ENCODE measurements around the gene NRROS.
A peak's percentile ranks its signal among the peaks of the same experiment; 100 is the strongest.

Gene NRROS

DNA sequence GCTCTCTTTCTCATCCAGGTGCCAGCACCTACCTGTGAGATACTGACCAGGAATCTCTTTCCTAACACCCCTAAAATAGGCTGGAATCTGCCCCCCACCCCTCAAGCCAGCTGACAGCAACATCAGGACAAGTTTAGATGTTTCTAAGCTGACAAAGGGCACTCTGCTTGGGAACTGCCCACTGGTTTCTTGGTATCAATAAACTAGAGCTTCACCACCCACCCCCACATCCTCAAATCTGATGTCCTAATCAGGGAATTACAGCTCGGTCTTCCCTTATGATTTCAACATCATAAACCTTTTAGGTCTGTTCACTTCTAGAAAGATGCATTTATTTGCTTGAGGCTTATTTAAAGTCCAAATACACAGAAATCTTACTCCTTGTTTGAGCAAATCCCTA is 37.9 kb downstream of the NRROS start:
- no peak for DNase-seq (ENCODE audit: low read depth in 2 of 2, low spot score in 1 of 2)

DNA sequence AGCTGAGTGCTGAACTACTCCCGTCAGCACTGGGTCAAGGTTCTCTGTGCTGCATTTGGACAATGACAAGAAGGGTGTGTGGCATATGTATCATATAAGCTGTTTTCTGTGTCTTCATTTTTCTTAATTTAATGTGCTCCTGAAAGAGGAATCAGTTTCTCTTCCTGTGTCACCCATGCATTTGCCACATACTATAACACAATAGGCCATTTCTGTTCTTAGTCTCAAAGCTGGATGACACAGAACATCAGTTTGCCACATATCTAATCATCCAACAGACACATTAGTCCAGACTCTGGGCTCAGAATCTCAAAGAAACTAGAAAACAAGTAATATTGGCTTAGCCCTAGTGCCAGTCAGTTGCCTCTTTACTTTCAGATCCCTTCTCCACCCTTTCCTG is 38.4 kb downstream of the NRROS start:
- DNase-seq (ENCODE audit: low read depth in 2 of 2, low spot score in 1 of 2), result no peak

DNA sequence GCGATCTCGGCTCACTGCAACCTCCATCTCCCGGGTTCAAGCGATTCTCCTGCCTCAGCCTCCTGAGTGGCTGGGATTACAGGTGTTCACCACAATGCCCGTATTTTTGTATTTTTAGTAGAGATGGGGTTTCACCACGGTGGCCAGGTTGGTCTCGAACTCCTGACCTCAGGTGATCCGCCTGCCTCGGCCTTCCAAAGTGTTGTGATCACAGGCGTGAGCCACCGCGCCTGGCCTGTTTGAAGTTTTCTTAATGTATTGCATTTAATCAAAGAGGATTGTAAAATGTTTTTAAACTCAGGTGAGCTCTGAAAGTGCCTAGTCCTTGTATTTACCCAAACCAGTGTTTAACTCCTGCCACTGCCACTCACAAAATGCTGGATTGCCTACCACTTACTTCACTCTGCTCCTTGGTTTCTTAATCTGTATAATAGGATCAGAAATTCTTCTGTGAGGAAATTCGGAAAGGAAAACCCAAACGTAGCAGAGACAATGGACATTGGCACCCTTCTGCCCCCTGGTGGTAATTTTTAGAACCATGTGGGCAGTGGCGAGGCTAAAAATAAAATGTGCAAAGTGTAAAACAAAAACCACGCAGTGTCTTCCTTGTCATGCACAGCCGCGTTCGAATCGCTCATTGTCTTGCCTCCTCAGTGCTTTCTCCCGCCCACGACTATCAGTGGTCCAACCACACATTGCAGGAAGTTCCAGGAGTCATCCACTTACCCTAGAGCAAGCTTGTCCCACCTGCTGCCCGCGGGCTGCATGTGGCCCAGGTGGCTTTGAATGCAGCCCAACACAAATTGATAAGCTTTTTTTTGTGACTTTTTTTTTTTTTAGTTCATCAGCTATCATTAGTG is 45.3 kb downstream of the NRROS start:
- DNase-seq (ENCODE audit: low read depth in 2 of 2, low spot score in 1 of 2), result peak; percentile 42 to 43

DNA sequence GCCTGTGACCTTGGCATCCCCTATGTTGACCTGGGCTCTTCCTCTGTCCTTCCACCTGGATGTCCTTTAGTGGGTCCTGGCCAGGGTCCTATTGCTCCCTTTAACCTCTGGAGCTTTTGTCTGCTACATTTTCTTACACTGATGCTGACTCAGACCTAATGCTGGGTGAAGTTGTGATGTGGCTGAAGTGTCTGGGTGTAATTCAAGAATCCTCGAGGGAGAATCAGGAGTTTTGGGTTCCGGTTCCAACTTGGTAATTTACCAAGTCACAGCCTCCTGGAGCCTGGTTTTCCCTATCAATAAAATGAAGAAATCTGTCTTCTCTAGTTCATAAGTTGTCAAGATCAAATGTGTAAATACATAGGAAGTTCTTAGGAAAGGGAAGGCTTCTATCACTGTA is 46.9 kb downstream of the NRROS start:
- DNase-seq (ENCODE audit: low read depth in 2 of 2, low spot score in 1 of 2), result no peak

DNA sequence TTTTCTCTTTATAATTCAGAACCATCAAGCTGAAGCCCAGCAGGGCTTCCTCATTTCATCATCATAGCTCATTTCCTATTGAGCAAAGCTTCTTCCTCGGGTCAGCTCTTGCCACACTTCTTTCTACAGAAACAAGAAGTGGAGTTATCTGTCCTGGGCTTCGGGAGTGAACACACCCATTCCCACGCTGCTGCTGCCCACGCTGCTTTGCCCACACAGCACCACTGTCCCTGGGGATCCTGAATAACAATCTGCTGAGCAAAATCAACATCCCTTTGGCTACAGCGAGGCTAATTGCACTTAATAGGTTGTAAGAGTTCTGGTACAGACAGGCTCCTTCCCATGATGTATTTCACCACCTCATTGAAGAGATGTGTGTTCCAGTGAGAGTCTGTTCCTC is 48.9 kb downstream of the NRROS start:
- no peak for DNase-seq (ENCODE audit: low read depth in 2 of 2, low spot score in 1 of 2)

DNA sequence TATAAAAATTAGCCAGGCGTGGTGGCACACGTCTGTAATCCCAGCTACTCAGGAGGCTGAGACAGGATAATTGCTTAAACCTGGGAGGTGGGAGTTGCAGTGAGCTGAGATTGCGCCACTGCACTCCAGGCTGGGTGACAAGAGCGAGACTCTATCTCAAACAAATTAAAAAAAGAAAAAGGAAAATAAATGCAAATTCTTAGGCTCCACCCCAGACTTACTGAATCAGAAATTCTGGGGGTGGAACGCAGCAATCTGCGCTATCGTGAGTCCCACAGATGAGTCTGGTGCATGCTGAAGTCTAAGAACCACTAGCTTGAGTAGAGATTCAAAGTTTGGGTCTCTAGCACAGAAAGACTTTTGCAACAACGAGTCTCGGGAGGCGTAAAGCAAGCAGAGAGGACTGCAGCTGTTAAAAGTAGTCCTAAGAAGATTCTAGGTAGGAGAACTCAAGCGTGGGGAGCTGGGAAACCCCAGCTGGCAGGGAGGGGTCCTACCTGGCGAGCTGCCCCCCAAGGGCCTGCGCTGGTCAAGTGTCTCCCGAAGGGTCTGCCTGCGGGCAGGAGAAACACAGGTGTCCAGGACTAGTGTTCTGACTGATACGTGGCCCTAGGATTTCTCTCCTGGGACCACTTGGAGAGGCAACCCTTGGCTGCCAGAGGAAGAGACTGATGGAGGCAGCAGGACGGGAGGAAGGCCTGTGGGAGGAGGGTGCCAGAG is 50.6 kb downstream of the NRROS start:
- DNase-seq (ENCODE audit: low read depth in 2 of 2, low spot score in 1 of 2), result no peak

DNA sequence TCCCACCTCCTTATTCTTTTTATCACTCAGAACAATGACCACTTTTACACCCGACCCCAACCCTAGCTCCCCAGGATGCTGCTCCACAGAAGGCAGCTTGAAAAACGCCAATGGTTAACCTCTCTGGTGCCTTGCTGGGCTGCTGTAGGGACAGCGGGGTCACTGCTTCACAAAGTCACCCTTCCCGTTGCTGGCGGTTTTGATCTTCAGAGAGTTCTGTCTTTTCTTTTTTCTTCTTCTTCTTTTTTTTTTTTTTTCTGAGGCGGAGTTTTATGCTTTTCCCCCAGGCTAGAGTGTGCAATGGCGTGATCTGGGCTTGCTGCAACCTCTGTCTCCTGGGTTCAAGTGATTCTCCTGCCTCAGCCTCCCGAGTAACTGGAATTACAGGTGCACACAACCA is 51.9 kb downstream of the NRROS start:
- DNase-seq (ENCODE audit: low read depth in 2 of 2, low spot score in 1 of 2), result no peak

DNA sequence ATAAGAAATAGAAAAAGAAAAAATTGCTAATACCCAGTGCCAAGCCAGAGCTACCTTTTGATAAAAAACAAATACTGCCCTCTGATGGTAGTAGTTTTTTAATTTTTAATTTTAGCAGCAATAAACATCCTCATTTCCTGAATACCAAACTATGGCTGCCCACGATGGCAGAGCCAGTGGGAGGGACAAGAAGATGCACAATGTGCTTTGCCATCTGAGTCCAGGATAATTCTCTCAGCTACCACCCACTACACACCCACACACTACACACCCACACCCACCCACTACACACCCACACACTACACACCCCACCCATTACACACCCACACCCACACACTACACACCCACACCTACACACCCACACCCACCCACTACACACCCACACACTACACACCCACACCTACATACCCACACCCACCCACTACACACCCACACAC is 54.7 kb downstream of the NRROS start:
- no peak for DNase-seq (ENCODE audit: low read depth in 2 of 2, low spot score in 1 of 2)

DNA sequence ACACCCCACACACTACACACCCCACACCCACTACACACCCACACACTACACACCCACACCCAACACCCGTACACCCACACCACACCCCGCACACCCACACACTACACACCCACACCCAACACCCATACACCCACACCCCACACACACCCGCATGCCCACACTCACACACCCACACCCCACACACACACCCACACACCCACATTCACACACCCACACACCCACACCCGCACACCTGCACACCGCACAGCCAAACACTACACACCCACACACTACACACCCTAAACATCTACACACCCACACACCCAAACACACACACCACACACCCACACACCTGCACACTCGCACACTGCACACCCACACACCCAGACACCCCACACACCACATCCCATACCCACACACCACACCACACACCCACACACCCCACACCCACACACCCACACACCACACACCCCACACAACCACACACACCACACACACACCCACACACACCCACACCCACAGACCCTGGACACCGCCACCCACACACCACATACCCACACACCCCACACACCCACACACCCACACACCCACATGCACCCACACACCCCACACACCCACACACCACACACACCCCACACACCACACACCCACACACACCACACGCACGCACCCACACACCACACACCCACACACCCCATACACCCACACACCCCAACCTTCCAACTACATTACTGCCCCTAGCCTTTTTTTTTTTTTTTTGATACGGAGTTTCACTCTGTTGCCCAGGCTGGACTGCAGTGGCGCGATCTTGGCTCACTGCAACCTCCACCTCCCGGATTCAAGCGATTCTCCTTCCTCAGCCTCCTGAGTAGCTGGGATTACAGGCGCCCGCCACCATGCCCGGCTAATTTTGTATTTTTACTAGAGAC is 55.7 kb downstream of the NRROS start:
- peak; percentile 4 to 5 for DNase-seq (ENCODE audit: low read depth in 2 of 2, low spot score in 1 of 2)

DNA sequence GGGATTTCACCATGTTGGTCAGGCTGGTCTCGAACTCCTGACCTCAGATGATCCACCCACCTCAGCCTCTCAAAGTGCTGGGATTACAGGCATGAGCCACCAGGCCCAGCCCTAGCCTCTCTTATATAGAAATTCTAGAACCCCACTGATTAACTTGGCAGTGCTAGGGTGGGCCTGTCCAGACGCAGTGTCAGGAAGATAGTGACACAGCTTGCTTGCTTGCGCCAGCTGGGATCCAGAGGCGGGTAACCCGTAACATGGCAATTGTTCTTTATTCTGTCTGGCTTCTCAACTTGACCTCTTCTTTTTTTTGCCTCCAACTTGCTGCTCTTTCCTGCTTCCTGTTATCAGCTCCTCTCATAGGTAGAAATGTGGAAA is 56.3 kb downstream of the NRROS start:
- no peak for DNase-seq (ENCODE audit: low read depth in 2 of 2, low spot score in 1 of 2)

DNA sequence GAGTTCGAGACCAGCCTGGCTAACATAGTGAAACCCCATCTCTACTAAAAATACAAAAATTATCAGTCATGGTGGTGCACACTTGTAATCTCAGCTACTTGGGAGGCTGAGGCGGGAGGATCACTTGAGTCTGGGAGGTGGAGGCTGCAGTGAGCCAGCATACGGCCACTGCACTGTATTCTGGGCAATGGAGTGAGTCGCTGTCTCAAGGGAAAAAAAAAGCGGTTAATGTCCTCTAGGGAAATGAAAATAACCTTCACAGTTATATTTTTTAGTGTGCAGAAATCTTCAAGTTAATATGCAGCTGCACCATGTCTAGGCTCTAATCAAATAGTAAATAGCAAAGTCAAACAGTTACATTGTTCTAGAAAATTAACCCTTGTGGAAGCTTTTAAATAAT is 57.8 kb downstream of the NRROS start:
- DNase-seq (ENCODE audit: low read depth in 2 of 2, low spot score in 1 of 2), result no peak

DNA sequence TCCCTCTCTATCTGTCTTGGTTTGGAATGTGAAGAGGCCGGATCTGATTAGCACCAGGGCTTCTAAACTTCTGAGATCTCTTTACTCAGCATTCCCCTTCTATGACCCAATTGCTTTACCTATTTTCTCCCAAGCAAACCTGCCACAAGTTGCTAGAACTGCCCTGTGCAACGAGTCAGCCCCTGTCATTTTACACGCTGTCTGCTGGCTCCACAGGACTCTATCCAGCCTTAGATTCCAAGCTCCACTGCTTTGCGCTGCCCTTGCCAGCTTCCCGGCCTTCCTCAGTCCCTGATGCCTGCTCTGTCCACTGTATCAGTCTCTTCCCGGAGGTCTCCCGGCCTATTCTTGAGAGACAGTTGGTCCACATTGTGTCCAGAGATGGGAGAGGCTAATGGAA is 60.3 kb downstream of the NRROS start:
- no peak for DNase-seq (ENCODE audit: low read depth in 2 of 2, low spot score in 1 of 2)

DNA sequence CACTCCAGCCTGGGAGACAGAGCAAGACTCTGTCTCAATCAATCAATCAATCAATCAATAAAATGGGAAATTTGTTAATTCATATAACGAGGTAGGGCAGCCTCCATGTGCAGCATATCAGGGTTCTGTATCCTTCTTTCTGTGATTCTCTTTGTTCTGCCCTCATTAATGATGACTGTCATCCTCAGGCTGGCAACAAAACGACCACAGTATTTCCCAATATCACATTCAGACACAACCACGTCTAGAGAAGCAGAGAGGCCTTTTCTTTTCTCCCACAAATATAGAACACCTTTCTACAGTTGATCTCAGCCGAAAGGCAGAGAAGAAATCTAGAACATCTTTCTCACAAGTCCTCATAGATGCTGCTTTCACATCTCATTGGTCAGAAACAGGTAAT is 61.3 kb downstream of the NRROS start:
- no peak for DNase-seq (ENCODE audit: low read depth in 2 of 2, low spot score in 1 of 2)

DNA sequence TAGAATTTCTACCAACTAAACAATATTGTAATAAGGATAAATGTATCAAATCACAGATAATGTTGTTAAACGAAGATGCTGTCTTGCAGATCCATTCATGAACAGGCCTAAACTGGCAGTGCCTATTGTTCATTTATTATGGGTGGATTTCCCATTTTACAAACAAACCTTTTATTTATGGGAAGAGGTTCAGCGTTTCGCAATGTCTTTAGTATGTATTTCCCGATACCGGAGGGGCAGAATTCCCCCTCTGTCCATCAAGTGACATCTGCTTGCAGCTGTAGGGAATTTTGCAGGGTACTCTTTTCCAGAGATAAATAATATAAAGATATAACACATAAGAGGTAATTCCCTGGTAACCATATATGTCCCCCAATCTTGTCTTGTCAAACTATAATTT is 66.8 kb downstream of the NRROS start:
- no peak for DNase-seq (ENCODE audit: low read depth in 2 of 2, low spot score in 1 of 2)

DNA sequence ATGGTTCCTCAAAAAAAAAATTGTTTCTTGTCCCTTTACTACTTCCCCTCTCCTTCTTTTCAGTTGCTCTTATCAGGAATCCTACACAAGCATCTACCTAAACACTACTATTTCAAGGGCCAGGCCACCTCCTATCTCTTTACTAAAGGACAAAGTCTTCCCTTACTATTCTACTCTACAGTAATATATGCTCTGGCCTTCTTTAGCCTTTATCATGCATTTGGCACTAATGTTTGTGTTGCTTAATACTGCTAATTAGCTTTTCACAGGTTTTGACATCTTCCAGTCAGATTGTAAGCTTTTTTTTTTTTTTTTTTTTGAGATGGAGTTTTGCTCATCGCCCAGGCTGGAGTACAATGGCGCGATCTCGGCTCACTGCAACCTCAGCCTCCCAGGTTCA is 67.2 kb downstream of the NRROS start:
- DNase-seq (ENCODE audit: low read depth in 2 of 2, low spot score in 1 of 2), result no peak

DNA sequence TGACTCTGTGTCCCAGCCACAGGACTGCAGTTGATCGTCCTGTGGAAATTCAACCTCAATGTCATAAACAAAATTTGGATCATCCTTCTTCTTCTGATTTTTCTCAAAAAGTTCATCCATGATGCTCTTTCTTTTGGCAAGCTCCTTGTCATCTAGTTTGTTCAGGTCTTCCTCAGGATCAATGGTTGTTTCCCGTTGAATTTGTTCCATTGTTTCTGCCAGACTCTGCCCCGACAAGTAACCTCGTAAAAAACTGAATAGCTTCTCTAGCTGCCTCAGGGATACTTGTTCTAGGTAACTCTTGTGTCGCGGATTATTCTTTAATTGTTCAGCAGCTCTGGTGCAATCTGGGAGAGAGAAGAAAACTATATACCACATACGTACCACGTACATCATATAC is 68.1 kb downstream of the NRROS start:
- no peak for DNase-seq (ENCODE audit: low read depth in 2 of 2, low spot score in 1 of 2)

DNA sequence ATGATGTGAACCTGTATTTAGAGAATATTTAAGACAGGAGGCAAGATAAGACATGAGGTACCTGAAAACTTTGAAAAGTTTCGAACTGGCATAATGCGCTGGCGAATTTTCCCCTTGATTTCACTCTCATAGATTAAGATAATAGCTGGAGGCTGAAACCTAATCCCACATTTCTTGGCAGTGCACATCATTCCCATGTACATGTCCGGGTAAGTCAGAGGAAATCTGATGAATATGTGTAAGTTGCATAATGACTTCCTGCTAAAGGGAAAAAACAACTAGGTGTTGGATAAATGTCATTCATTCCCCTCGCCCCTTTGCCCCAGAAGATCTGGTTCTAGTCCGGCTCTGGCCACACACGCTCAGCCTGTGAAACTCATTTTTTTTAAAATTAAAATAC is 69.0 kb downstream of the NRROS start:
- DNase-seq (ENCODE audit: low read depth in 2 of 2, low spot score in 1 of 2), result no peak

All from stimulated activated CD8-positive, alpha-beta memory T cell treated with anti-CD3 and anti-CD28 coated beads, Interleukin-4, amount 100 ng/mL, for 4 hours (primary cell).